HAP-1 (cell line): ENCODE data around the gene ASIC3.

Source experiments
- DNase-seq, 2 experiments: peaks; one replicate each; pipeline ENCODE4 v3.0.0-alpha.2; 2016 to 2020; ENCODE audit warnings: low spot score in 2 of 2
- H3K27me3 ChIP-seq: fragments of 250-450 bp; sonication (Bioruptor Pico); 2 replicates; pipeline ENCODE4 v1.5.1; 2020; ENCODE audit warnings: low read depth, mild to moderate bottlenecking, moderate library complexity
- H3K36me3 ChIP-seq: fragments of 250-450 bp; sonication (Bioruptor Pico); replicated peaks from 2 replicates; pipeline ENCODE4 v1.5.1; 2020; ENCODE audit warnings: mild to moderate bottlenecking
- H3K4me1 ChIP-seq: fragments of 250-450 bp; sonication (Bioruptor Pico); 2 replicates; pipeline ENCODE4 v1.5.1; 2020; ENCODE audit warnings: mild to moderate bottlenecking
- H3K4me3 ChIP-seq: fragments of 250-450 bp; sonication (Bioruptor Pico); 2 replicates; pipeline ENCODE4 v1.5.1; 2020; ENCODE audit warnings: mild to moderate bottlenecking, moderate library complexity
- H3K9me3 ChIP-seq: fragments of 250-450 bp; sonication (Bioruptor Pico); 2 replicates; pipeline ENCODE4 v1.5.1; 2020; ENCODE audit warnings: mild to moderate bottlenecking, moderate library complexity
- in situ Hi-C: fragments of 300-500 bp; cut with MboI; formaldehyde crosslinking; loops from 3 replicates; pipeline ENCODE4 v1.14.3; 2020; ENCODE audit warnings: low sequenced_read_pairs, inconsistent platforms, mixed read lengths

The ASIC3 gene

GRCh38 chr7:151081170-151082101, 33.1 kb downstream of the ASIC3 start:
- Histone ChIP-seq H3K9me3 (no peaks in the 10 kb centered on the region), H3K36me3 (peaks cover 31% of the 10 kb centered on the region), H3K4me3 (peak overlapping the region; percentile 98), H3K4me1 (peaks cover 31% of the 10 kb centered on the region), H3K27me3 (no peaks in the 10 kb centered on the region)
- peak in 1 of 2 experiments; percentile 64 for DNase-seq
- in situ Hi-C loops = no loop called here

GRCh38 chr7:151082141-151083070, 34.1 kb downstream of the ASIC3 start:
- Histone ChIP-seq H3K36me3 (peaks cover 21% of the 10 kb centered on the region), H3K9me3 (no peaks in the 10 kb centered on the region), H3K4me3 (peak overlapping the region; percentile 98), H3K4me1 (peaks cover 31% of the 10 kb centered on the region), H3K27me3 (no peaks in the 10 kb centered on the region)
- DNase-seq = no peak
- in situ Hi-C loops = no loop called here

GRCh38 chr7:151083071-151083823, 34.9 kb downstream of the ASIC3 start, which contains the start of gene TMUB1:
TMUB1 (minus strand) TSS chr7:151083493; CDS start chr7:151082563, 930 bp downstream.
- H3K4me1 ChIP-seq = peaks cover 34% of the 10 kb centered on the region

GRCh38 chr7:151083824-151084160, 35.5 kb downstream of the ASIC3 start:
- DNase-seq = no peak
- Histone ChIP-seq H3K36me3 (peaks cover 23% of the 10 kb centered on the region), H3K27me3 (no peaks in the 10 kb centered on the region), H3K4me3 (peak overlapping the region; percentile 98), H3K4me1 (peaks cover 39% of the 10 kb centered on the region), H3K9me3 (no peaks in the 10 kb centered on the region)
- in situ Hi-C loops = no loop called here

More at GRCh38 chr7:151083071-151083823, 34.9 kb downstream of the ASIC3 start, which contains the start of gene TMUB1:
- H3K27me3 ChIP-seq = no peaks in the 10 kb centered on the region
- H3K36me3 ChIP-seq = peaks cover 25% of the 10 kb centered on the region
- DNase-seq = peak; percentile 66 to 89
- in situ Hi-C loops = no loop called here
- H3K9me3 ChIP-seq = no peaks in the 10 kb centered on the region
- H3K4me3 ChIP-seq = peak within 1 kb of the TSS; percentile 98

DNA sequence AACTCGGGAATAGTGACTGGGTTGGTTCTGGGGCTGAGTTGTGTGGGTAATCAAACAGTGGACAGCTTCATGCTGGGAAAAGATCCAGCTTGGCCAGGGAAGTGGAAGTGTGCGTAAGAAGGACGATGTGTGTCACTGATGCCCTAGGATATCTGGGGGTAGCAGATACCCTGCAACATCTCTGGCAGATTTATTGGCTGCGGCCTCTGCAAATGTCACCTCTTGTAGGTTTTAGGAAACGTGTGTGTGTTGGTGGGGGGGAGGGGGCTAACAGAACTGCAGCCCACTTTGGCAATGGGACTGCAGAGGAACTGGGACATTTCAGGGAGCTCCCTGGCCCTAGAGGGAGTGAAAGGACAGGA, 37.0 kb downstream of the ASIC3 start:
- Histone ChIP-seq H3K36me3 (peaks cover 19% of the 10 kb centered on the region), H3K4me1 (peaks cover 36% of the 10 kb centered on the region), H3K9me3 (no peaks in the 10 kb centered on the region), H3K4me3 (peak overlapping the region; percentile 36), H3K27me3 (no peaks in the 10 kb centered on the region)
- in situ Hi-C loops = no loop called here
- no peak for DNase-seq

DNA sequence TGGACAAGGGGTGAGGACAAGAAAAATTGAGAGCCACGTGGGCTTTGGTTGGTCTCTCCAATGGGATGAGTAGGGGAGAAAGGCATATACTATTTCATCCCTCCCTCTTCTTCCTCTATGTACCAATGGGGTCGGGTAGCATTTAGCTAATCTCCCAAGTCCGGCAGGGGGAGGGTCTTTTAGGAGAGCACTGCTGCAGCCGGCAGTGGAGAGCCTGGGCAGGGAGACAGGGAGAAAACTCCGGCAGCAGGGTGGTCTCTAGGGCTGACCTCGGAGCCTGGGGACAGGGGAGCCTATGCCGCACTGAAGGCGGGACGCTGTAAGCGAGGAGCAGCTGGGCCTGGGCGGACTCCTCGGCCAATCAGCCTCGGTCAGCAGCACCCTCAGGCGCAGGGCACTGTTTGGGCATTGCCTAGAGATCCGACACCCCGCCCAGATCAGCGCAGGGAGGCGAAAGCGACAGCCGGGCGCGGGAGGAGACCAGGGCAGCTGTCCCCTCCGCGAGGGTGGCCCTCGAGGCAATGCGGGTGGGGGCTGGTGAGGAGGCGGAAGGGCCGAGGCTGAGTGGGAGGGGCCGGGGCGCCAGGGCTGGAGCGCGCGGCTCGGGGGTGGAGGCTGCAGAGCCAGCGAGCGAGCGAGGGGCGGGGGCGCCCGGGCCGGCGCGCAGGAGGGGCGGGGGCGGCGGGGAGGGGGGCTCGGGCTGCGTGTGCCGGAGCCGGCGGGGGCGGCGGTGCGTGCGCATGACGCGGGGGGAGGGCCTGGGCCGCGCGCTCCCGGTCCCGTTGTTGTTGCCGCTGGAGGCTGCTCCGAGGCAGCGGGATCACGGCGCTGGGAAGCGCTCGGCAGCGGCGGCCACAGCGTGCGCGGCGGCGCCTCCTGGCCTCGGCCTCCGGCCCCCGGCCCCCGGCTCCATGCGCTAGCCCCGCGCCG, 37.6 kb downstream of the ASIC3 start, which contains the start of gene AGAP3:
TSS of gene AGAP3 (plus strand) at position 785 of the 930 bp plus-strand sequence. CDS start 267 bp downstream, outside the sequence.
- peak; percentile 79 to 94 for DNase-seq
- in situ Hi-C loops = no loop called here
- peaks cover 19% of the 10 kb centered on the region for H3K36me3 ChIP-seq
- H3K27me3 ChIP-seq = no peaks in the 10 kb centered on the region
- peak within 1 kb of the TSS; percentile 85 for H3K4me3 ChIP-seq
- peaks cover 36% of the 10 kb centered on the region for H3K4me1 ChIP-seq
- H3K9me3 ChIP-seq = no peaks in the 10 kb centered on the region

GRCh38 chr7:151086802-151087244, 38.5 kb downstream of the ASIC3 start:
- H3K36me3 ChIP-seq = peaks cover 19% of the 10 kb centered on the region
- in situ Hi-C loops = no loop called here
- H3K4me3 ChIP-seq = peak overlapping the region; percentile 85
- H3K4me1 ChIP-seq = peaks cover 29% of the 10 kb centered on the region
- H3K27me3 ChIP-seq = no peaks in the 10 kb centered on the region
- peak in 1 of 2 experiments; percentile 40 for DNase-seq
- no peaks in the 10 kb centered on the region for H3K9me3 ChIP-seq

- peaks cover 22% of the 10 kb centered on the region for H3K36me3 ChIP-seq
- H3K27me3 ChIP-seq = no peaks in the 10 kb centered on the region
- peak overlapping the region; percentile 85 for H3K4me3 ChIP-seq
- in situ Hi-C loops = no loop called here
- peaks cover 23% of the 10 kb centered on the region for H3K4me1 ChIP-seq
- peak in 1 of 2 experiments; percentile 52 for DNase-seq
- H3K9me3 ChIP-seq = no peaks in the 10 kb centered on the region
These were observed 39.1 kb downstream of the ASIC3 start for GRCh38 chr7:151087245-151088018.

GRCh38 chr7:151088019-151088855, 39.9 kb downstream of the ASIC3 start:
- Histone ChIP-seq H3K4me1 (peaks cover 21% of the 10 kb centered on the region), H3K4me3 (peak overlapping the region; percentile 85), H3K36me3 (peaks cover 27% of the 10 kb centered on the region), H3K27me3 (no peaks in the 10 kb centered on the region), H3K9me3 (no peaks in the 10 kb centered on the region)
- in situ Hi-C loops = no loop called here
- no peak for DNase-seq

DNA sequence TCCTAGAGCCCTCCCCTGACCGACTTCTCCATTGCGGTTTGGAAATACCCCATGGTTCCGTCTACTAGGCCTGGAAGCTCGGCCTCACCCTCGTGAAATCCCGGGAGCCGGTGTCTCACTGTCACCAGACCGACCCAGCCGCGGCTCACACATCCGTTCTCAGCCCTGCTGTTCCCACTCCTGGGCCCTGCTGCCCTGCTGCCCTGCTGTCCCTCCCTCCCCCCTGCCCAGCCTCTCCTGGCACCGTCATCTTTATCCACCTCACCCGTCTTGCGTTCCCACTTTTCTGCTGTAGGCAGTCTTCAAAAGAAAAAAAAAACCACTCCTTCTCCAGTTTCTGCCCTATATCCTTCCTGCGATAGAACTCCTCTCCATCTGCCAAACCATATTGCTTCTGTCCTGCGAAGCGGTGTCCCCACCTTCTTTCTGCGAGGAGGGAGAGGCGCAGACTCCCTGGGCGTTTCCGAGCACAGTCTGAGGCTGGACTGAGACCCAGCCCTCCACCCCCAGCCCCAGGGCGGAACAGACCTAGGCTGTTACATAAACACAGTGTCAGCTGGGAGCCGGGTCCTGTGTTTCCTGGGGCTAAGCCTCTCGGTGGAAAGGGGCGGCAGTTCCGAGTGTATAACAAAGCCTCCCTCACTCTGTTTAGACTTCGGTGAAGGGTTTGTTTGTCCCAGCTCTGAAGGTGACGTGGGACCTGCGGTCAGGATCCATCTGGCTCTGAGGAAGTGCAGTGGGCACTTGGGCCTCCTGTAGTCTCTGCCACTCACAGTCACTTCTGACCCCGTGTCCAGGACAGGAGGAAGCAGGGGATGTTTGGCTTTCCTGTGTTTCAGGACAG, 40.7 kb downstream of the ASIC3 start:
- Histone ChIP-seq H3K4me1 (peaks cover 21% of the 10 kb centered on the region), H3K4me3 (peak overlapping the region; percentile 85), H3K36me3 (peaks cover 34% of the 10 kb centered on the region), H3K27me3 (no peaks in the 10 kb centered on the region), H3K9me3 (no peaks in the 10 kb centered on the region)
- DNase-seq = peak; percentile 56 to 86
- in situ Hi-C loops = no loop called here
